Limb (tissue), 2 donors: ENCODE data around the gene POLD4.
"Not testable (repeated sequence)": the region's sequence is repeated elsewhere in the genome, so short reads cannot be mapped to it uniquely, and the experiment has no call there.

Experiments used
- DNase-seq, 2 donors: peaks; one replicate each; pipeline ENCODE4 v3.0.0-alpha.2; 2016; ENCODE audit errors: extremely low spot score in 2 of 2

The POLD4 gene

GRCh38 chr11:67353317-67354074 is at the start of gene POLD4:
Gene POLD4 (minus strand): TSS chr11:67353546. CDS start chr11:67353399, 147 bp downstream.
- peak; percentile 95 to 97 for DNase-seq

DNA sequence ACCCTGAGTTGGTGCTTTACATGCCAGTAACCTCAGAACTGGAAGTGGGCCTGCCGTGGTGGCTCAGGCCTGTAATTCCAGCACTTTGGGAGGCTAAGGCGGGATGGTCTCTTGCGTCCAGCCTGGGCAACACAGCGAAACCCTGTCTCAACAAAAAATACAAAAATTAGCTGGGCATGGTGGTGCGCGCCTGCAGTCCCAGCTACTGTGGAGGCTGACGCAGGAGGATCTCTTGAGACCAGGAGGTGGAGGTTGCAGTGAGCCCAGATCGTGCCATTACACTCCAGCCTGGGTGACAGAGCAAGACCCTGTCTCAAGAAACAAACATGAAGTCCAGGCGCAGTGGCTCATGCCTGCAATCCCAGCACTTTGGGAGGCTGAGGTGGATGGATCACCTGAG is 49.7 kb upstream of the POLD4 start:
- DNase-seq, result not testable (repeated sequence)

DNA sequence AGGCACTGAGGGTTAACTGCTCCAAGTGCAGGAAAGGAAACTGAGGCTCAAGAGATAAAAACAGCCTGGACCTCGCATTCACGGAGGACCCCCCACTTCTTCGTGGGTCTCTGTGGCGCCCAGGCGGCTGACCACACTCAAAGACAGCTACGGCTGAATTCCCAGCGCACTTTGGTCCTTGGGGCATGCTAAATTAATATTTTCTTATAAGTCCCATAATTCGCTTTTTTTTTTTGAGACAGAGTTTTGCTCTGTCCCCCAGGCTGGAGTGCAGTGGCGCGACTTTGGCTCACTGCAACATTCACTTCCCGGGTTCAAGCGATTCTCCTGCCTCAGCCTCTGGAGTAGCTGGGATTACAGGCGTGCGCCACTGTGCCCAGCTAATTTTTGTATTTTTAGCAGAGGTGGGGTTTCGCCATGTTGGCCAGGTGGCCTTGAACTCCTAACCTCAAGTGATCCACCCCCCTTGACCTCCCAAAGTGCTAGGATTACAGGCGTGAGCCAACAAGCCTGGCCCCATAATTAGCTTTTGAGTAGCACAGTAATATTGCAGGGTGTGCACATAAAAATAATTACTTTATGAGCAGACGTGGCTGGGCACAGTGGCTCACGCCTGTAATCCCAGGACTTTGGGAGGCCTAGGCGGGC is 49.0 kb upstream of the POLD4 start:
- not testable (repeated sequence) for DNase-seq

- DNase-seq, result peak; percentile 90 to 98
Measured at GRCh38 chr11:67401495-67402191, 48.3 kb upstream of the POLD4 start, which contains the start of gene PPP1CA. Gene PPP1CA (minus strand): TSS chr11:67401858. CDS start chr11:67401782, 76 bp downstream.

DNA sequence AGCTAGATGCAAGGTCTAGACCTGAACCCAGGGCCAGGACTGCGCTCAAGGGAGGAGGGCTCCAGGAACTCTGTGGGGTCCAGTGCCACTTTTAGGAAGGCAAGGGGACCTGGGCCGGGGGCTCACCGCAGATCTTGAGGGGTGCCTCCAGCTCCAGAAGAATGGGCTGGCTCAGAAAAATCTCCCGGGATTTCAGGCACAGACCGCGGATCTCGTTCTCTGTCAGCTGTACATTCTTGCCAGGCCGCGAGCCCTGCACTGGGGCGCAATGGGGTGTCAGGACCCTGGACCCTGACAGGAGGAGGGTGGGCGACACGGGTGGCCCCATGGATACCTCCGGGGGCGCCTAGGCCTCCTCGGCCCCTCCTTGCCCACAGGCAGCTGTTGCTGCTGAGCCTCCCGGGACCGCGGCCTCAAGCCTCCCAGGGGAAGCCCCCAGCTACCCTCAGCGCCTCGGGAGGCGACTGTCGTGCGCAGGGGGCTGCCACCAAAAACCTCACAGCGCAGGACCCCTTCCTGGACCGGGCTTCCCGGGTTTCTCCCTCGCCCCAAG is 47.7 kb upstream of the POLD4 start:
- no peak for DNase-seq

GRCh38 chr11:67400251-67400941 is 47.0 kb upstream of the POLD4 start:
- DNase-seq, result no peak

DNA sequence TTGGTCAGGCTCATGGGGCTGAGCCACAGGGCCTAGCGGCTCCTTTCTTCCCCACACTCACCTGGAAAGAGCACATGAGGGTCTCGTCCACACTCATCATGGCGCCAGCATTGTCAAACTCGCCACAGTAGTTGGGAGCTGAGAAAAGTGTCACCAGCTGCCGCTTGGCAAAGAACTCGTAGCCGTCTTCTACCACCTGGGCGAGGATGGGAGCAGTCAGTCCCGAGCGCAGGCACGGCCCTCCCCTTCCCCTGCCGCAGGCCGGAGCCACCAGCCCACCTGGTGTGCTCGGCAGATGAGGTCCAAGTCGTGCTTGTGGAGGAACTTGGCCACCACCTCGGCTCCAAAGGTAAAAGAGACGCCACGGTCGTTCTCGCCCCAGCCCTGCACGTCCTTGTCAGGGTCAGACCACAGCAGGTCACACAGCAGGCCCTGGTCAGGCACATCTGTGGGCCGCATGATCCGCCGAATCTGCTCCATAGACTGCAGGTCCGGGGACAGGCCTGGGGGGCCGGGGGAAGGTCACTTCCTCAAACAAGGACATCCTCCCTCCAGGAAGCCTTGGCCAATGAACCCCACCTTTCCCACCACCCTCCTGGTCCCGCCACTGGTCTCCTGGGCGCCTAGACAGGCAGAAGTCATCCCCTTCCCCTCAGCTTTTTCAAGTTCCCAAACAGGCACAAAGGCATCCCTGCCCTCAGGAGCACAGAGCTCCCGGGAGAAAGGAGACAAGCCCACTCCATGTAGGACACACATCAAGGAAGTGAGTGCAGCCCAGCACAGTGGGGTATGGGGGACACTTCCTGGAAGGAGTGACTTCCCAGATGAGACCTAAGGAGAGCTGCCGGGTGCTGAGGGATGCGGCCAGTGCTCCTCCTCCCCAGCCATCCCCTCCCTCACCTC is 45.6 kb upstream of the POLD4 start:
- DNase-seq, result no peak

DNA sequence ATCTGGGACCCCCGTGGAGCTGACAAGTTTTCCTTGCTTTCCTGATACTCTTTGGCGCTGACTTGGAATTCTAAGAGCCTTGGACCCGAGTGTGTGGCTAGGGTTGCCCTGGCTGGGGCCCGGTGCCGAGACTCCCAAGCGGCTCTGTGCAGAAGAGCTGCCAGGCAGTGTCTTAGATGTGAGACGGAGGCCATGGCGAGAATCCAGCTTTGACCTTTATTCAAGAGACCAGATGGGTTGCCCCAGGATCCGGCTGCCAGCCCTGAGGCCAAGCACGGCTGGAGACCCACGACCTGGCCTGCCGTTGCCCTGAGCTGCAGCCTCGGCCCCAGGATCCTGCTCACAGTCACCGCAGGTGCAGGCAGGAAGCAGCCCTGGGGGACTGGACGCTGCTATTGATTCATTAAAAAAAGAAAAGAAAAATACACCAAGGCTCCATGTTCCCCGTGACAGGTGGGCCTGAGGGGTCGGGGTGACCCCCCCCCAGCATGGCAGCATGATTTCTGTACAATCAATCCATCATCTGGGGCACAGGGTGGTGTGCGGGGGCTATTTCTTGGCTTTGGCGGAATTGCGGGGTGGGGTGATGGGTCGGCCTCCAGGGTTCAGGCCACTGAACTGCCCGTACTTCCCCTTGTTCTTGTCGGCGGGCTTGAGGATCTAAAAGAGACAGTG is 44.8 kb upstream of the POLD4 start:
- no peak for DNase-seq

GRCh38 chr11:67397536-67397935 is 44.2 kb upstream of the POLD4 start:
- DNase-seq, result no peak

DNA sequence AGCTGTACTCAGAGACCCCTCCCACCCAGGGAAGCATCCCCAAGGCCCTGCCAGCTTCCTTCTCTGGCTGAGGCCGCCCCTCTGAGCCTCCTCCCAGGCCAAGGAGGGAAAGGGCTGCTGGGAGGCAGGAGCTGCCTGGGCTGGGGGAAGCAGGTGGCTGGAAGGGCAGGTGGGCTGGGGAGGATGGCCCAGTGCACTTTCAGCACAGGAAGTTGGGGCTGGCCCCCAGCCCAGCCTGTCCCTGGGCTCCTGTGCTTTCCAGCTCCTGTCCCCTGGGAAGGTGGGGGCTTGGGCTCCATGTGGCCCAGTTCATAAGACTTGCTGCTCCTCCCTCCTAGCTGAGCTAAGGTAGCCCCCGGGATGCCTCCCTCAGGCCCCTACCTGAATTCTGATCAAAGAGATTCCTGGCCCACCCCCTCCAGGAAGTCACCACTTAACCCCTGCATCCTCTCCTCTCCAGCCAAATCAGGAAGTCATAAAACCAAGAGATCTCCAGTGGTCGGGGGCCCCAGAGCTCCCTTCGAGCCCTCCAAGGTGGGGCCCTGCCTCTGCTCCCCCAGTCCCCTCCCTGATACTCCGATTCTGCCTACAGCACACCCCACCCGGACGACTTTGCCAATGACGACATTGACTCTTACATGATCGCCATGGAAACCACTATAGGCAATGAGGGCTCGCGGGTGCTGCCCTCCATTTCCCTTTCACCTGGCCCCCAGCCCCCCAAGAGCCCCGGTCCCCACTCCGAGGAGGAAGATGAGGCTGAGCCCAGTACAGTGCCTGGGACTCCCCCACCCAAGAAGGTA is 43.4 kb upstream of the POLD4 start:
- DNase-seq, result no peak

GRCh38 chr11:67396259-67396581 is 42.9 kb upstream of the POLD4 start:
- no peak for DNase-seq

DNA sequence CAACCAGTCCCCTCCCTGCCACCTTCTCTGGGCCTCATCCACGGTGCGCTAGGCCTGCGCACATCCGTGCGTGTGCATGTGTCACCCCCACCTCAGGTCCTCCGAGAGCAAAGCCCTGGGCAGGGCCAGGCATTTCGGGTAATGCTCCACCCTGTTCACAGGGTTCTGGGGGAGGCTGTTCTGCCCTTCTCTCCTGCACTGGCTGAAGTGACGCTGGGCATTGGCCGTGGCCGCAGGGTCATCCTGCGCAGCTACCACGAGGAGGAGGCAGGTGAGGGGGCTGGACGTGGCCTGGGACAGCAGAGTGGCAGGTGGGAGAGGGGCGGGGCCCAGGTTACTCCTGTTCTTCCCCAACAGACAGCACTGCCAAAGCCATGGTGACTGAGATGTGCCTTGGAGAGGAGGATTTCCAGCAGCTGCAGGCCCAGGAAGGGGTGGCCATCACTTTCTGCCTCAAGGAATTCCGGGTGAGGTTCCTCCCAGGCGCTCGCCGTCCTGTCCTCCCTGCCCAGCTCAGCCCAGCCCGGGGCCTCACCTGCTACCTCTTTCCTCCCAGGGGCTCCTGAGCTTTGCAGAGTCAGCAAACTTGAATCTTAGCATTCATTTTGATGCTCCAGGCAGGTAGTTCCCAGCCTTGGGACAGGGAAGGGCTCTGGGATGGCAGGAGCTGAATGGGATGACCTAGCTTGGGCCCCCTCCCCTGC is 42.4 kb upstream of the POLD4 start:
- DNase-seq, result no peak

- DNase-seq, result no peak
Measured at GRCh38 chr11:67393990-67394389, 40.6 kb upstream of the POLD4 start.

DNA sequence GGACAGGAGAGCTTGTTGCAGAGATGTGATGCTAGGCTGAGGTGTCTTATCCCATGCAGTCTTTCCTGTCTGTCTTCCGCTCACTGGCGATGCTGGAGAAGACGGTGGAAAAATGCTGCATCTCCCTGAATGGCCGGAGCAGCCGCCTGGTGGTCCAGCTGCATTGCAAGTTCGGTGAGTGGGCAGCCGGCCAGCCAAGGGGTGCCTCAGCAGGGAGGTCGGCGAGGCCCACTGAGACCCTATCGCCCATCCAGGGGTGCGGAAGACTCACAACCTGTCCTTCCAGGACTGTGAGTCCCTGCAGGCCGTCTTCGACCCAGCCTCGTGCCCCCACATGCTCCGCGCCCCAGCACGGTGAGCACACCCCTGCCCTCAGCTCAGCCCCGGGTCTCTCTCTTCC is 40.1 kb upstream of the POLD4 start:
- DNase-seq, result no peak

- no peak for DNase-seq
Measured at GRCh38 chr11:67392183-67392715, 38.9 kb upstream of the POLD4 start.

DNA sequence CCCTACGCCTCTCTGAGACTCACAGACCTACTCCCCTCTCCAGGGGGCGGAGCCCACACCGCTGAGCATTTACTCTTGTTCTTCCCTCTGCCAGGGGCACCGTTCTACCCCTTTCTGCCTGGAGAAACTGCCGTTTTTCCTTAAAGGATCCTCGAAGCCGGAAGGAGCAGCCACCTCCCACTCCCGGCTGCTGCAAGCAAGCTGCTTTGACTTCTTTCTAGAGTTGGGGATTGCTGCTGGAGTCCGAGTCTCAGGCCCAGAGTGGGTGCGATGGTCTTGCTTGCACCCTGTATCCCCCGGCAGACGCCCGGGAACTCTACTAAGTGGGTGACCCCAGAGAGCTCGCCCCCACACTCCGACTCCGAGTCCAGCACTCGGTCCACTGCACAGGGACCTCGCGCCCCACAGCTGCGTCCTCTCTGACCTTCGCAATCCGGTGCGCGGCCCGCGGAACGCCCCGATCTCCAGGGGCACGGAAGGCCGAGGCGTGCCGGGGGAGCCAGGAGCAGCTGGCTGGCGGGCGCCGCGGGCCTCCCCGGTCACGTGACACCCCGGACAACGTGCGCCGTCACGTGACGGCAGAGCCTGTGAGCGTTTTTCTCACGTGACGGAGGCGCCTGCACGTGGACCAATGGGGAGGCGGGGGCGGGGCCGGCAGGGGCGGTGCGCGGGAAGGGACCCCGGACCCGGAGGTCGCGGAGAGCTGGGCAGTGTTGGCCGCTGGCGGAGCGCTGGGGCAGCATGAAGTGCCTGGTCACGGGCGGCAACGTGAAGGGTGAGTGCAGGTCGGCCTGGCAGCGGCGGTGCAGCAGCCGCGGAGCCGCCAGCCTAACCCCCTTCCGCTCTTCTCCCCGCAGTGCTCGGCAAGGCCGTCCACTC is 38.2 kb upstream of the POLD4 start, which contains the start of gene RAD9A:
Gene RAD9A (plus strand): TSS at position 683 of the 879 bp plus-strand sequence. CDS start 59 bp downstream, at position 742.
- peak; percentile 95 to 96 for DNase-seq

- no peak for DNase-seq
Measured at GRCh38 chr11:67390947-67391303, 37.6 kb upstream of the POLD4 start.
